ENCODE results near the gene RASSF8.

The RASSF8 gene, protein sequence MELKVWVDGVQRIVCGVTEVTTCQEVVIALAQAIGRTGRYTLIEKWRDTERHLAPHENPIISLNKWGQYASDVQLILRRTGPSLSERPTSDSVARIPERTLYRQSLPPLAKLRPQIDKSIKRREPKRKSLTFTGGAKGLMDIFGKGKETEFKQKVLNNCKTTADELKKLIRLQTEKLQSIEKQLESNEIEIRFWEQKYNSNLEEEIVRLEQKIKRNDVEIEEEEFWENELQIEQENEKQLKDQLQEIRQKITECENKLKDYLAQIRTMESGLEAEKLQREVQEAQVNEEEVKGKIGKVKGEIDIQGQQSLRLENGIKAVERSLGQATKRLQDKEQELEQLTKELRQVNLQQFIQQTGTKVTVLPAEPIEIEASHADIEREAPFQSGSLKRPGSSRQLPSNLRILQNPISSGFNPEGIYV

DNA sequence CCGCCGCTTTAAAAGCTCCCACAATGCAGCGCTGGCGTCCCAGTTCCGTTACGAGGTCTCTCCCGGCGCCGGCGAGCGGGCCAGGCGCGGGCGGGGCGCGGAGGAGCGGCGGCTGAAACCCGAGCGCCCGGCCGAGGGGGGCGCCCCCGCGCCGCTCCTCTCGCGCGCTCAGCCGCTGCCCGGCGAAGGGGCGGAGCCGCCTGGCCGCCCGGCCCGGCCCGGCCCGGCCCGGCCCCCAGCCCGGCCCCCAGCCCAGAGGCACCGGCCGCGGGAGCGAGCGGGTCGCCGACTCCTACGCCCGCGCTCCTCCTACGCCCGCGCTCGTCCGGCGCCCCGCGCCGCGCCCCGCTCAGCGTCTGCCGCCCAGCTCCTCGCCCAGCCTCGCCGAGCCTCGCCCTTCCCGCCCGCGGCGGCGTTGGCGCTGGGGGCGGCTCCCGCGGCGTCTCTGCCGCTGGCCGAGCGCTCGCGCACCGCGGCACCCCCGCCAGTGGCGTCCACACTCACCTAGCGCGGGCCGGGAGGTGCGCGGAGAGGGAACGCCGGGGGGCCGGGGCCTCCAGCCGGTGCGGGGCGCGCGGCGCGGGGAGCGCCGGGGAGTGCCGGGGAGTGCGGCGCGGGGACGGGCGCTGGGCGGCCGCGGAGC, at the start of gene RASSF8:
Gene RASSF8, plus strand, starts transcription at position 255 of the 643 bp plus-strand sequence. CDS start 96,662 bp downstream, outside the sequence.
- in situ Hi-C loops (cut with HindIII; ENCODE audit: low sequenced_read_pairs) = no loop called here
- TF ChIP-seq, protein P1, sequence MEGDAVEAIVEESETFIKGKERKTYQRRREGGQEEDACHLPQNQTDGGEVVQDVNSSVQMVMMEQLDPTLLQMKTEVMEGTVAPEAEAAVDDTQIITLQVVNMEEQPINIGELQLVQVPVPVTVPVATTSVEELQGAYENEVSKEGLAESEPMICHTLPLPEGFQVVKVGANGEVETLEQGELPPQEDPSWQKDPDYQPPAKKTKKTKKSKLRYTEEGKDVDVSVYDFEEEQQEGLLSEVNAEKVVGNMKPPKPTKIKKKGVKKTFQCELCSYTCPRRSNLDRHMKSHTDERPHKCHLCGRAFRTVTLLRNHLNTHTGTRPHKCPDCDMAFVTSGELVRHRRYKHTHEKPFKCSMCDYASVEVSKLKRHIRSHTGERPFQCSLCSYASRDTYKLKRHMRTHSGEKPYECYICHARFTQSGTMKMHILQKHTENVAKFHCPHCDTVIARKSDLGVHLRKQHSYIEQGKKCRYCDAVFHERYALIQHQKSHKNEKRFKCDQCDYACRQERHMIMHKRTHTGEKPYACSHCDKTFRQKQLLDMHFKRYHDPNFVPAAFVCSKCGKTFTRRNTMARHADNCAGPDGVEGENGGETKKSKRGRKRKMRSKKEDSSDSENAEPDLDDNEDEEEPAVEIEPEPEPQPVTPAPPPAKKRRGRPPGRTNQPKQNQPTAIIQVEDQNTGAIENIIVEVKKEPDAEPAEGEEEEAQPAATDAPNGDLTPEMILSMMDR (IDR thresholded peaks at IDR 0.05; ENCODE audit: low read depth, low read length) = no peak
- peak; percentile 77 for DNase-seq (ENCODE audit: low read depth, low spot score)
- peak within 1 kb of the TSS; percentile 90 for H3K4me3 ChIP-seq (ENCODE audit: low read depth, low read length)

DNA sequence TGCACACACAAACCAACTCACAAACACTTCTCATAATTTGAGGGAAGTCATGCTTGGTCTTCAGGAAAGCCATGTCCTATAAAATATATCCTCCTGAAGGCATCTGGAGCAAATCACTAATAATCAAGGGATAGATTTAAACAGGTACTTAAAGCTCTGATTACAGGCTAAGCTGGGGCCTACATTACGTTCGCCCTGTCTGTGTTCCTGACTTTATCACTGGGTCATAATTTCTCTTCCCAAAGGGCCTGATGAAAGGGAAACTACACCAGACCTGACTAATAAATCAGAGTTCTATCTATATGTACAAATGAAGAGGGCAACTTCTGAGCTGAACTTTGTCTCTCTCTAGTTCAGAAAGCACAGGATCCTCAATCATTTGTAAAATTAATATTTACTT, 43.9 kb upstream of the RASSF8 start:
- in situ Hi-C loops (cut with HindIII; ENCODE audit: low sequenced_read_pairs) = no loop called here
- no peak overlapping the region for H3K4me3 ChIP-seq (ENCODE audit: low read depth, low read length)
- DNase-seq (ENCODE audit: low read depth, low spot score) = no peak
- TF ChIP-seq, protein P1 (IDR thresholded peaks at IDR 0.05; ENCODE audit: low read depth, low read length) = no peak

DNA sequence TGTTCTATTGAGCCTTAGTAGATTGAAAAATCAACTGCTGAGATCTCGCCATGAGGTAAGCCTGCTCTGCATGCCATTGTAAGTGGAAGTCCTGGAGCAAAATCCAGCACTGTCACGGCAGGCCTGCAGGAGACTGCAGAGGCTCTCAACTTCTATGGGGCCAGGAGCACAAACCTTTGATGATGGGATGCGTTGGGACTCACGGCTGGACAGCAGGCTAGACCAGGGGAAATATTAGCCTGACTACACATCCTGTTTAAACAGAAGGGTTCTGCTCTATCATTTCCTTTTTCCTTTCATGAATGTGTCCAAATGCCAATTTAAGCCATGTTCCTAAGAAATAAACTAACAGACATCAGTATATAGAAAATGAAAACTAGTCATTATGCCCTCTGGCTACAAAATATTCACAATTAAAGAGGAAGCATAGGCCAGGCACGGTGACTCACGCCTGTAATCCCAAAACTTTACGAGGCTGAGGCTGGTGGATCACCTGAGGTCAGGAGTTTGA, 33.9 kb upstream of the RASSF8 start:
- in situ Hi-C loops (cut with HindIII; ENCODE audit: low sequenced_read_pairs) = no loop called here
- TF ChIP-seq, protein P1 (IDR thresholded peaks at IDR 0.05; ENCODE audit: low read depth, low read length) = no peak
- H3K4me3 ChIP-seq (ENCODE audit: low read depth, low read length) = no peak overlapping the region
- DNase-seq (ENCODE audit: low read depth, low spot score) = no peak

DNA sequence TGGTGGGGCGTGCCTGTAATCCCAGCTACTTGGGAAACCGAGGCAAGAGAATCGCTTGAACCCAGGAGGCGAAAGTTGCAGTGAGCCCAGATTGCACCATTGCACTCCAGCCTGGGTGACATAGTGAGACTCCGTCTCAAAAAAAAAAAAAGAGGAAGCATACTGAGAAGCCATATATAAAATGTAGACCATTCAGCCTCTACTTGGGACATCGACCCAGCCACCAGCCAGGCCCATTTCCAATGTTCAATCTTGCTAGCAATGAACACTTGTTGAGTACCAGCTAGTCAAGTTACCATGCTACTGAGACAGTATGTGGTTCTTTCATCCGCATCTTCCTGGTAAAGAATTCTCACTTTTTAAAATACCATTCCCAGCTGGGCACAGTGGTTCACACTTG, 33.4 kb upstream of the RASSF8 start:
- in situ Hi-C loops (cut with HindIII; ENCODE audit: low sequenced_read_pairs) = no loop called here
- H3K4me3 ChIP-seq (ENCODE audit: low read depth, low read length) = no peak overlapping the region
- no peak for DNase-seq (ENCODE audit: low read depth, low spot score)
- TF ChIP-seq, protein P1 (IDR thresholded peaks at IDR 0.05; ENCODE audit: low read depth, low read length) = no peak

DNA sequence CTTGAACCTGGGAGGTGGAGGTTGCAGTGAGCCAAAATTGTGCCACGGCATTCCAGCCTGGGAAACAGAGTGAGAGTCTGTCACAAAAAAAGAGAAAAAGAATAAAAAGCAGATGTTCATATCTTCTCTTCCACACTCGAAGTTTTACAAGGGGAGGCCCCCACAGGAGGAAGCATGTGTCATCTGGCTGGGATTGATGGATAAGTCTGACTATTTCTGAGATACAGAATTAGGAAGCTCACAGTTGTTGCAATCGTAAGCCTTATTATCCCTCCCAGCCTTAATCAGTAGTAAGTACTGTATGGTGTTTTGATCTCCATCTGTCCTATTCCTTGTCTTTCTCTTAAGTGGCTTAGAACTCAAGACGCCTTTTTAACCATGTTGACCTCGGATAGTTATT, 31.9 kb upstream of the RASSF8 start:
- in situ Hi-C loops (cut with HindIII; ENCODE audit: low sequenced_read_pairs) = no loop called here
- TF ChIP-seq, protein P1 (IDR thresholded peaks at IDR 0.05; ENCODE audit: low read depth, low read length) = no peak
- no peak overlapping the region for H3K4me3 ChIP-seq (ENCODE audit: low read depth, low read length)
- no peak for DNase-seq (ENCODE audit: low read depth, low spot score)

DNA sequence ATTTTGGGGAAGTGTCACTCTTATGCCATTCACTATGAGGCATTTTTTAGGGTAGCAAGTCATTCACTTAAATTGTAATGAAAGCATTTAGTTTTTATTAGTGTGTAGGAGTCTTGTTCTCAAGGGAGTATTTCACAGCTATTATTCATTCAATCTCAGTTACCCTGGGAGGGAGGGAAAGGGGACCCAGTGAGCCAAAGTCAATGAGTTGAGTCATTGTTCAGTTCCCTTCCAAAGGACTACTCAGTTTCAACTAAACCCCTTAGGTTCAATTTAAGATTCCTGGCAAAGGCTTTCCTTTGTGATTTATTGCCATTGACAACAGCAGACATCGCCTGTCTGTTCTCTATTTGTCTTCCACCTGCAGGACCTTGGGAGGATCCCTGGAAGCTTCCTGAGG, 29.3 kb upstream of the RASSF8 start:
- no peak for DNase-seq (ENCODE audit: low read depth, low spot score)
- TF ChIP-seq, protein P1 (IDR thresholded peaks at IDR 0.05; ENCODE audit: low read depth, low read length) = no peak
- in situ Hi-C loops (cut with HindIII; ENCODE audit: low sequenced_read_pairs) = no loop called here
- no peak overlapping the region for H3K4me3 ChIP-seq (ENCODE audit: low read depth, low read length)

Measured in astrocyte of the spinal cord (primary cell).